GM21786 (cell line): ENCODE data around the gene TCF7L1.

Source experiments
- ATAC-seq: cut with Tn5 transposase; IDR thresholded peaks from one replicate; pipeline ENCODE4 v1.9.1; 2021; ENCODE audit not compliant: unreplicated experiment

Gene TCF7L1

GRCh38 chr2:85162746-85163301, 29.6 kb downstream of the TCF7L1 start:
- no peak for ATAC-seq

GRCh38 chr2:85163675-85164074, 30.5 kb downstream of the TCF7L1 start:
- no peak for ATAC-seq

- no peak for ATAC-seq
These were observed 31.0 kb downstream of the TCF7L1 start for GRCh38 chr2:85164145-85164569.

GRCh38 chr2:85165088-85165690, 32.0 kb downstream of the TCF7L1 start:
- no peak for ATAC-seq

- no peak for ATAC-seq
These were observed 32.8 kb downstream of the TCF7L1 start for GRCh38 chr2:85166021-85166420.

- ATAC-seq: no peak
These were observed 34.3 kb downstream of the TCF7L1 start for GRCh38 chr2:85167479-85167878.

- ATAC-seq: no peak
These were observed 35.8 kb downstream of the TCF7L1 start for GRCh38 chr2:85168942-85169341.

GRCh38 chr2:85169581-85169980, 36.4 kb downstream of the TCF7L1 start:
- no peak for ATAC-seq

GRCh38 chr2:85170938-85171475, 37.8 kb downstream of the TCF7L1 start:
- no peak for ATAC-seq

- ATAC-seq: no peak
These were observed 38.7 kb downstream of the TCF7L1 start for GRCh38 chr2:85171916-85172315.

- no peak for ATAC-seq
These were observed 40.7 kb downstream of the TCF7L1 start for GRCh38 chr2:85173909-85174308.

GRCh38 chr2:85174943-85175342, 41.8 kb downstream of the TCF7L1 start:
- no peak for ATAC-seq

GRCh38 chr2:85175369-85176299, 42.4 kb downstream of the TCF7L1 start:
- ATAC-seq: no peak

GRCh38 chr2:85177031-85177824, 44.0 kb downstream of the TCF7L1 start:
- no peak for ATAC-seq

GRCh38 chr2:85178154-85178553, 45.0 kb downstream of the TCF7L1 start:
- no peak for ATAC-seq

GRCh38 chr2:85178980-85179411, 45.8 kb downstream of the TCF7L1 start:
- no peak for ATAC-seq

GRCh38 chr2:85179541-85179940, 46.3 kb downstream of the TCF7L1 start:
- no peak for ATAC-seq

GRCh38 chr2:85180322-85181133, 47.3 kb downstream of the TCF7L1 start:
- no peak for ATAC-seq

GRCh38 chr2:85181134-85181631, 48.0 kb downstream of the TCF7L1 start:
- ATAC-seq: no peak
